Embryonic facial prominence (tissue), 1 donor: ENCODE measurements around the gene EXTL1.

Experiments
- DNase-seq: peaks from one replicate; pipeline ENCODE4 v3.0.0-alpha.2; 2016; ENCODE audit errors: extremely low spot score

Gene EXTL1

GRCh38 chr1:26044414-26044813 lies 22.8 kb downstream of the EXTL1 start:
- DNase-seq: no peak

DNA sequence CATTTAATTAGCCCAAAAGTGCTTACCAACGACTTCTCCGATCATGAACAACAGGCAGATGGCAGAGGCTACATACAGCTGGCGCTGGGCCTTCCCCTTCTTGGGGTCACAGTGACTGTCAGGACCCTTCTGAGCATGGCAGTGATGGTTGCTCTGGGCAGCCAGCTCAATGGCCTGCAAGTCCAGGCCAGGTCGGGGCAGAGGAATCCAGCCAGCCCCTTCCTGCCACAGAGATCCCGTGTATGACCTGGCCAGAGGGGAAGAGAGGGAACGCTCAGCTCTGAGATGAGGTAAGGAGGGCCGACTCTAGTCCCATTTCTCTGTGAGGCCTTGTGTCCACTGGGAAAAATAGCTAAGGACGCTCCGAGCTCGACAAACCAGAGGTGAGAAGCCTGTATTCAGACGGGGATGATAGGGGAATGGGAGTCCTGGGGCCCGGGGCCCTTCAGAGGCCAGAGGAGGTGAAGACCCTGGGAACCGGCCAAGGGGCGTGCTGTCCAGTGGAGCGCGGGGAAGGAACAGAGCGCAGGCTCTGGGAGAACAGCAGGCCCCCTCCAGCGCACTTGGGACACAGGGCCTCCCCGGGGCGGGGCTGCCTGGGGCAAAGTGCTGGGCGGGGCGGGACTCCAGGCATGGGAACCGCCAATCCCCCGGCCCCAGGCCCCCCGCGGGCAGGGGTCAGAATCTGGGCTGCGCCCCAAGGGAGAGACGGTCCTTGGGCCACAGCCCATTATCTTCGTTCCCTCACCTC lies 23.6 kb downstream of the EXTL1 start:
- no peak for DNase-seq

GRCh38 chr1:26045722-26046245 lies 24.2 kb downstream of the EXTL1 start, which contains the start of gene SLC30A2:
Gene SLC30A2 (minus strand): TSS chr1:26046118. CDS start chr1:26045896, 222 bp downstream.
- no peak for DNase-seq

- no peak for DNase-seq
Observed at GRCh38 chr1:26046246-26047095, 24.9 kb downstream of the EXTL1 start.

- DNase-seq: no peak
Observed at GRCh38 chr1:26047278-26047874, 25.8 kb downstream of the EXTL1 start.

GRCh38 chr1:26049531-26050247 lies 28.1 kb downstream of the EXTL1 start:
- no peak for DNase-seq

- DNase-seq: no peak
Observed at GRCh38 chr1:26050248-26050640, 28.7 kb downstream of the EXTL1 start.

DNA sequence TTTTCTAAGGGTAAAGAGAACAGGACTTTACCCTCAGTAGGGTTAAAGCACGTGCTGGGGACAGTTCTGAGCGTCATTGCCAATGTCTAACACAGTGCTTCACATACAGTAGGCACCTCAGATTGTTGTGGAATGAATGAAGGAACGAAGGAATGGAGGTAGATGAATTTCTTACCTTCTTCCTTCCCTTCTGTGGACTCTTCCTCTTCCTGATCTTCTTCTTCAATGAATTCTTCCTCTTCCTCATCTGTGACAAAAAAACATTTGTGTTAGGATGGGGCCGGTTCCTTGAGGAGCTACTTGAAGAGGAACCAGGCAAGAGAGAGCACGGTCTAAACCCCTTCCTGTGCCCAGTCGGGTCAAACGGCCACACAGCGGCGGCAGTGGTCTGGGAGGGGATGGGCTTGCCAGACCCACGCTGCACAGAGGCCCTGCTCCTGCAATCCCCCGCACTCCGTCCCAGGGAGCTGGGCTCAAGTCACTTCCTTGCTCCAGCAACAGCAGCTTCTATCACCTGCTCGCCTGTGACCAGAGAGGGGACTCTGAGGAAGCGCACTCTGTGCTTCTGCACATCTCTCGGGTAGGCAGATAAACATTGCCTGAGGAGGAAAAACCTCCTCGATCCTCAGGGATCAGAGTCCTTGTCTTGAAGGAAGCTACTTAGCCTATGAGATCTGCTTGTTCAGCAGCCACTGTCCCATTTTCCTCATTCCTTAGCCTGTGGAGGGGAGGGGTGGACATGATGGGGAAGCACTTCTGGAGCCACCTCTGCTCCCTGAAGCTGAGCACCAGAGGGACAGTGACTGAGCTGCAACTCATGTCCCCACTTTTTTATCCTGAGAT lies 32.4 kb downstream of the EXTL1 start:
- DNase-seq: no peak

DNA sequence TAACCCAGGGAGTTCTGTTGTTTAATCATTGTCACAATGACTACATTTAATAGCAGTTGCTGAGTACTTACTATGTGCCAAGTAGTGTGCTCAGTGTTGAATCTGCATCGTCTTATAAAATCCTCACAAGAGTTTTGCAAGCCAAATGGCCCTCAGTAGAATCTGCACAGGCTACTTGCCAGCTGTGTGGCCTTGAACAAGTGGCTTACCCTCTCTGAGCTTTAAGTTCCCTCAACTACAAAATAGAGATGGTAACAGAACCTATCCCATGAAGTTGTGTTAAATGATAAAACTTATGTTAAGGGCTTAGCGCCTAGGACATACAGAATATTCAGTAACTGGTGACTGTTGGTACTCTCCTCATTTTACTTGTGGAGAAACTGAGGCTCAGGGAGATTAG lies 33.5 kb downstream of the EXTL1 start:
- no peak for DNase-seq

GRCh38 chr1:26057189-26057588 lies 35.6 kb downstream of the EXTL1 start:
- no peak for DNase-seq

- DNase-seq: no peak
Observed at GRCh38 chr1:26058052-26058595, 36.5 kb downstream of the EXTL1 start.

DNA sequence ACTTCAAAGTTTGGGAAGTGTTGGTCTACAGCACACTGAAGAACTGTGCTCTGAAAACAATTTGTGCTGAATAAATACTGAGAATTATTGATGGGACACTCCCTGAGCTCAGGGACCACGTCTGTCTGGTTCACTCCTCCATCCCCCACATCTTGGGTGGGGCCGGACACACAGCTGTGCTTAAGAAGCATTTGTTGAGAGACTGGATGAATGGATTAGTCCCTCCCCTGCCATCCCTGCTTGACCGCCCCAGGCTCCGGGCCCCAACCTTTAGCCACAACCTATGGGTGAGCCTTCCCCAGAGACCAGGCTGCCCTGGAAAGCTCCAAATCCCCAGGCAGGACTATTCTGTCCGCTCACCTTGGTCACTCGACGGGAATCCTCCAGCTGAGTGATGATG lies 38.3 kb downstream of the EXTL1 start:
- DNase-seq: no peak

DNA sequence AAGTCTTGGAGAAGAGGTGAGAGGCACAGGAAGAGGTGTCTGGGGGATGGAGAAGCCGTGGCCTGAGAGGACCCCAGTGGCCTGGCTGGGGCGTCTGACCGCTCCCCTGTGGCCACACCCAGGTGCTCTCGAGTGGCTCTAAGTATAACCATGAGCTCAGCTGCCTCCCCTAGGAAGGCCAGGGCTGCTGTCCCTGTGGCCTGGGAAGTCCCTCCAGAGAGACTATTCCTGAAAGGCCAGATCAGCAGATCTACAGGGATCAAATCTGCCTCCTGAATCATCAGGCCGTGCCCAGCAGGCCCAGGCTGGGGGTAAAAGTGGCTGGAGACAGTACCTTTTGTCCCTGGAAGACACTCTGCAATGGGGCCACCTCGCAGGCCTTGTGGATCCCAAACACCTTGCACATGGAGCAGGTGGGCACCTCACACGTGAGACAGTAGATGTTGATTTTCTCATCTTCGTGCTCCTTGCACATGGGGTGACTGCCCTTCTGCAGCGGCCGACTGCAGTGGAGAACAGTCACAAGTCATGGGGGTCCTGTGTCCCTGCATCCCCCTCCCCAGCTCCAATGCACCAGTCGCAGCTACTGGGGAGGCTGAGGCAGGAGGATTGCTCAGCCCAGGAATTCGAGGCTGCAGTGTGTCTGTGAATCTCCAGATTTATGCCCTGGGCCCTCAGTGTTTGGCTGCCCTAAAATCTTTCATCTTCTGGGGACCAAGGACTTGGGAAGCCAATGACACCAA lies 39.4 kb downstream of the EXTL1 start:
- no peak for DNase-seq

- DNase-seq: no peak
Observed at GRCh38 chr1:26064553-26064952, 43.0 kb downstream of the EXTL1 start.

- DNase-seq: no peak
Observed at GRCh38 chr1:26066160-26066559, 44.6 kb downstream of the EXTL1 start.

DNA sequence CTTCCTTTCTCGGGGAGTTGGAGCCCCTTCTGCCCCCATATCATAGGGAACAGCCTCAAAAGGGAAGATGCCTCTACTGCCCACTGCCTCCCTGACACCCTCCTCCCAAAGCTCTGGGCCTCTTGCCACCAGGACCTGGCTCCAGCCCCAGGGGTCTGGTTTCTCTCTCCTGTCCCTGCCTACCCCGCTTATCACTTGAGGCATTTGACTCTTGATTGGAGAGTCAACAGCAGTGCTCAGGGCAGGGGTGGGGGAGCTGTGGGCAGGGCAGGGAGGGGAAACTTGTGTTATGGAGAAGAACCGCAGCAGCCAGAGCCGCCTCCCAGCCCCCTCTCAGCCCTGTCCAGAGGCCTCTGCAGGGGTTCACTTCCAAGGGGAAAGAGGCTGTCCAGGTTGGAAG lies 45.3 kb downstream of the EXTL1 start:
- no peak for DNase-seq

DNA sequence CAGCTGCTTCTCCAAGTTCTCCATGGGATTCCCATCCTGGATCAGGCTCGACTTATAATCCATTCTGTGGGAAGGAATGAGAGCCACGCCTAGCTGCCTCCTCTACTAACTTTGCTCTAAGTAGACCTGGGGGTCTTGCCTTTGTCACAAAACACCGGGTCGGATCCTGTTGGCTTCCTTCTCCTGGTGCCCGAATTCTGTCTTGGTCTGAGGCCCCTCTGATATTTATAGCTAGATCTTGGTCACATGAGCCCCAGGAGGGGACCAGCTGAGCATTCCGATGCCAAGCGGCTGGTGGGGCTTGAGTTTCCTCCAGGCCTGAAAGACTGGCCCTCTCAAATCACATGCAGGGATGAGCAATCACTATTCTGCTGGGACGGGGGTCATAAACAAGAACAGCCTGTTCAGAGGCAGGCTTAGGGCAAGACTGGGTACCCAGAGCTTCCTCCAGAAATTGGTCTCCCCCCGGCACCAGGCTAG lies 45.9 kb downstream of the EXTL1 start, which contains the start of gene TRIM63:
Gene TRIM63 (minus strand): TSS at position 199 of the 480 bp plus-strand sequence. CDS start 136 bp downstream, at position 63.
- DNase-seq: no peak

GRCh38 chr1:26069941-26070295 lies 48.3 kb downstream of the EXTL1 start:
- no peak for DNase-seq

- DNase-seq: no peak
Observed at GRCh38 chr1:26070296-26070962, 48.9 kb downstream of the EXTL1 start.
